DND-41 (cell line): ENCODE measurements around the gene TRMT10B.

Source experiments
- ATAC-seq: fragments of 200-7000 bp; cut with Tn5 transposase; 3 replicates; pipeline ENCODE4 v1.9.1; 2021; ENCODE audit warnings: low read depth; ENCODE audit not compliant: insufficient read depth
- DNase-seq: peaks from one replicate; pipeline ENCODE4 v3.0.0-alpha.2; 2020
- H2AFZ ChIP-seq: 2 replicates; pipeline ENCODE4 v1.6.0; 2012; ENCODE audit warnings: low read depth, low read length
- H3K27ac ChIP-seq: 2 replicates; pipeline ENCODE4 v1.5.1; 2012; ENCODE audit warnings: low read length, inconsistent platforms
- H3K27me3 ChIP-seq: fragments of 200-600 bp; sonication (generic); 2 replicates; pipeline ENCODE4 v1.6.0; 2012; ENCODE audit warnings: low read length, mild to moderate bottlenecking, inconsistent platforms; ENCODE audit not compliant: insufficient read depth, poor library complexity
- H3K36me3 ChIP-seq: 2 replicates; pipeline ENCODE4 v1.5.1; 2012; ENCODE audit warnings: low read length, inconsistent platforms; ENCODE audit not compliant: insufficient read depth
- H3K4me1 ChIP-seq: 2 replicates; pipeline ENCODE4 v1.5.1; 2012; ENCODE audit warnings: mild to moderate bottlenecking, low read length; ENCODE audit not compliant: insufficient read depth
- H3K4me2 ChIP-seq: 2 replicates; pipeline ENCODE4 v1.6.0; 2012; ENCODE audit warnings: mild to moderate bottlenecking, moderate library complexity, low read length, inconsistent platforms; ENCODE audit not compliant: insufficient read depth
- H3K4me3 ChIP-seq, 2 experiments: fragments of 200-600 bp in 1 of 2; shearing (Covaris generic) in 1 of 2; 2 replicates each; pipeline ENCODE4 v1.5.1; 2012 to 2016; ENCODE audit warnings: inconsistent platforms in 2 of 2, low read length in 2 of 2, mild to moderate bottlenecking in 2 of 2, low read depth in 1 of 2, moderate library complexity in 1 of 2
- H3K79me2 ChIP-seq: 2 replicates; pipeline ENCODE4 v1.6.0; 2012; ENCODE audit warnings: low read length, inconsistent platforms; ENCODE audit not compliant: insufficient read depth
- H3K9ac ChIP-seq: 2 replicates; pipeline ENCODE4 v1.6.0; 2012; ENCODE audit warnings: low read depth, mild to moderate bottlenecking, inconsistent platforms, low read length, moderate library complexity
- H3K9me3 ChIP-seq: 2 replicates; pipeline ENCODE4 v1.5.1; 2012; ENCODE audit warnings: low read length, moderate library complexity, mild to moderate bottlenecking, inconsistent platforms; ENCODE audit not compliant: insufficient read depth, severe bottlenecking
- H4K20me1 ChIP-seq: 2 replicates; pipeline ENCODE4 v1.6.0; 2012; ENCODE audit warnings: low read length; ENCODE audit not compliant: insufficient read depth
- CTCF ChIP-seq: IDR thresholded peaks from 2 replicates; pipeline ENCODE4 v1.5.1; 2012; ENCODE audit warnings: borderline replicate concordance, low read length, moderate library complexity, mild to moderate bottlenecking; ENCODE audit not compliant: poor library complexity, severe bottlenecking; ENCODE audit errors: extremely low read depth
- EZH2 ChIP-seq: IDR thresholded peaks from 3 replicates; pipeline ENCODE4 v1.6.1; 2012; ENCODE audit warnings: borderline replicate concordance, low read depth, mild to moderate bottlenecking, moderate library complexity, low read length, inconsistent platforms; ENCODE audit not compliant: severe bottlenecking

The TRMT10B gene

GRCh38 chr9:37707748-37708147, 45.9 kb upstream of the TRMT10B start:
- no peaks in the 10 kb centered on the region for H4K20me1 ChIP-seq

GRCh38 chr9:37710046-37710445, 43.6 kb upstream of the TRMT10B start:
- DNase-seq = no peak
- H3K9ac ChIP-seq = no peak overlapping the region
- H4K20me1 ChIP-seq = no peaks in the 10 kb centered on the region
- TF ChIP-seq EZH2 (no peak), CTCF (no peak)
- no peaks in the 10 kb centered on the region for H3K9me3 ChIP-seq
- no peaks in the 10 kb centered on the region for H3K79me2 ChIP-seq
- no peak overlapping the region for H2AFZ ChIP-seq
- ATAC-seq = no peak
- H3K27ac ChIP-seq = no peak overlapping the region
- no peaks in the 10 kb centered on the region for H3K4me1 ChIP-seq
- no peak overlapping the region for H3K4me3 ChIP-seq
- peaks cover 10% of the 10 kb centered on the region for H3K27me3 ChIP-seq
- H3K4me2 ChIP-seq = no peak overlapping the region
- H3K36me3 ChIP-seq = no peaks in the 10 kb centered on the region

More at GRCh38 chr9:37707748-37708147, 45.9 kb upstream of the TRMT10B start:
- no peak overlapping the region for H3K4me3 ChIP-seq
- no peaks in the 10 kb centered on the region for H3K4me1 ChIP-seq
- no peak overlapping the region for H2AFZ ChIP-seq
- no peak for DNase-seq
- TF ChIP-seq CTCF (no peak), EZH2 (no peak)
- no peaks in the 10 kb centered on the region for H3K9me3 ChIP-seq
- no peak overlapping the region for H3K4me2 ChIP-seq
- peaks cover 12% of the 10 kb centered on the region for H3K27me3 ChIP-seq
- no peak overlapping the region for H3K9ac ChIP-seq
- no peak overlapping the region for H3K27ac ChIP-seq
- no peak for ATAC-seq
- no peaks in the 10 kb centered on the region for H3K79me2 ChIP-seq
- no peaks in the 10 kb centered on the region for H3K36me3 ChIP-seq

GRCh38 chr9:37715260-37715659, 38.3 kb upstream of the TRMT10B start:
- H3K4me1 ChIP-seq = no peaks in the 10 kb centered on the region
- no peaks in the 10 kb centered on the region for H4K20me1 ChIP-seq
- H2AFZ ChIP-seq = no peak overlapping the region
- no peak overlapping the region for H3K4me2 ChIP-seq
- ATAC-seq = no peak
- H3K9ac ChIP-seq = no peak overlapping the region
- H3K36me3 ChIP-seq = no peaks in the 10 kb centered on the region
- H3K79me2 ChIP-seq = no peaks in the 10 kb centered on the region
- DNase-seq = no peak
- H3K4me3 ChIP-seq = no peak overlapping the region
- H3K9me3 ChIP-seq = no peaks in the 10 kb centered on the region
- TF ChIP-seq CTCF (no peak), EZH2 (no peak)
- H3K27ac ChIP-seq = no peak overlapping the region
- peaks cover 2% of the 10 kb centered on the region for H3K27me3 ChIP-seq

- peaks cover 2% of the 10 kb centered on the region for H3K27me3 ChIP-seq
- H3K27ac ChIP-seq = no peak overlapping the region
- ATAC-seq (no peak), DNase-seq (no peak)
- H3K36me3 ChIP-seq = no peaks in the 10 kb centered on the region
- no peaks in the 10 kb centered on the region for H3K79me2 ChIP-seq
- no peaks in the 10 kb centered on the region for H3K4me1 ChIP-seq
- no peaks in the 10 kb centered on the region for H3K9me3 ChIP-seq
- no peak overlapping the region for H2AFZ ChIP-seq
- no peak overlapping the region for H3K4me2 ChIP-seq
- H4K20me1 ChIP-seq = no peaks in the 10 kb centered on the region
- TF ChIP-seq CTCF (no peak), EZH2 (no peak)
- H3K4me3 ChIP-seq = no peak overlapping the region
- no peak overlapping the region for H3K9ac ChIP-seq
Observed at GRCh38 chr9:37715991-37716505, 37.6 kb upstream of the TRMT10B start.
